ENCODE results near the gene CCDC106.
A peak's percentile ranks its signal among the peaks of the same experiment; 100 is the strongest.

The CCDC106 gene

DNA sequence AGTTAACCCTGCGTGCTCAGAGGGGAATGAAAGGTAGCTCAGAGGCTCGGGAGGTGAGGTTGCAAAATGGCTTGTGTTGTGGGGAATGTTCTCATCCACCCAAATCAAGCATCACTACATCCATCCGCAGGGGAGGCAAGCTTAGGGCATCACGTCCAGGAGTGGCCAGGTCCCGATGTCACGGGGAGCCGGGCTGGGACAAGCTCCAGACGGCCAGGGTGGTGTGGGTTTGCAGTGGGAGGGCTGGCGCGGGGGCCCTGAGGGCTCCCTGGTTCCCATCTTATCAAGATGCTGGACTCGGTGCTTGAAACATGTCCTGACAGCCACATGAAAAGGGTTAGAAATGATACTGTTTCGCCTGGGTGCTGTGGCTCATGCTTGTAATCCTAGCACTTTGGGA lies 52.8 kb downstream of the CCDC106 start:
- DNase-seq = no peak

DNA sequence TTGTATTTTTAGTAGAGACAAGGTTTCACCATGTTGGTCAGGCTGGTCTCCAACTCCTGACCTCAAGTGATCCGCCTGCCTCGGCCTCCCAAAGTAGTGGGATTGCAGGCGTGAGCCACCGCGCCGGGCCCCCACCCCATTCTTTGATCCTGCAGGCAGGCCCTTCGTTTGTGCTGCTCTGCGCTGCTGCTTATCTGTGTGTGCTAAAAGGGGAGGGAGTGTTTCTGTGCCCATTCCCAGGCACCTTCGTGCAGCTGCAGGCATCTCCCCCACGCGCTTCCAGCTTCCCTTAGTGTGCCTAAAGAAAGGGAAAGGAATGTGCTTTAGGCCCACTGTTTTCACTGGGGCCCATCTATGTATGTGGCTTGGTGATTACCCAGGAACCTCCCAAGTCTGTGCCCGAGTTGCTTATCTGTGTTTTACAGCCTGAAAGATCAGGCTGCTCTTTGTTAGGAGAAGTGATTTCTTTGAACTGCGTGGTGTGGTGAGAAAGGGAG lies 54.2 kb downstream of the CCDC106 start:
- DNase-seq = peak; percentile 88
